OCI-LY7 (cell line): ENCODE data around the gene TNRC6C. TPM values are rescaled to one million over a fixed set of nuclear protein-coding genes. Genes with fewer than 3 reads are reported as not detected.

Experiments used
- BruUV-seq: library from RNA; stranded (reverse); fragments of 400-500 nt; replicated peaks from 2 replicates; lab custom pipeline; 2021; lab: Mats Ljungman, UMichigan
- CTCF ChIA-PET: fragments of 300-600 bp; sonication (Branson Sonifier 250); formaldehyde crosslinking; loops from one replicate; lab custom pipeline; 2022; ENCODE audit warnings: antibody characterized with exemption; ENCODE audit not compliant: unreplicated experiment; lab: Charles Lee
- POLR2A ChIA-PET: fragments of 300-600 bp; sonication (Branson Sonifier 250); formaldehyde crosslinking; loops from one replicate; lab custom pipeline; 2022; ENCODE audit warnings: antibody characterized with exemption; lab: Charles Lee
- DNase-seq: peaks from one replicate; pipeline ENCODE4 v3.0.0-alpha.2; 2015; ENCODE audit warnings: low spot score
- H2AFZ ChIP-seq: fragments of 200-600 bp; sonication (generic), shearing (Covaris generic); 2 replicates; pipeline ENCODE4 v1.6.1; 2014; ENCODE audit warnings: mild to moderate bottlenecking, antibody characterized with exemption, low read length, moderate library complexity
- H3K27ac ChIP-seq: fragments of 200-600 bp; sonication (generic); 2 replicates; pipeline ENCODE4 v1.5.1; 2014; ENCODE audit warnings: mixed run types, low read depth, mild to moderate bottlenecking, moderate library complexity, low read length, inconsistent platforms; ENCODE audit not compliant: poor library complexity, severe bottlenecking
- H3K36me3 ChIP-seq: fragments of 200-600 bp; sonication (generic); 2 replicates; pipeline ENCODE4 v1.6.1; 2014; ENCODE audit warnings: mild to moderate bottlenecking, antibody characterized with exemption, low read length, moderate library complexity, mixed read lengths; ENCODE audit not compliant: insufficient read depth
- H3K4me1 ChIP-seq: fragments of 200-600 bp; sonication (generic); 2 replicates; pipeline ENCODE4 v1.5.1; 2014; ENCODE audit warnings: mild to moderate bottlenecking, low read length; ENCODE audit not compliant: insufficient read depth, poor library complexity, severe bottlenecking
- H3K4me2 ChIP-seq: fragments of 200-600 bp; sonication (generic); 2 replicates; pipeline ENCODE4 v1.6.1; 2014; ENCODE audit warnings: mild to moderate bottlenecking, low read length
- H3K4me3 ChIP-seq: fragments of 200-600 bp; sonication (generic); 2 replicates; pipeline ENCODE4 v1.5.1; 2014; ENCODE audit warnings: mild to moderate bottlenecking, low read depth, low read length; ENCODE audit not compliant: poor library complexity, severe bottlenecking
- H3K79me2 ChIP-seq: fragments of 200-600 bp; sonication (generic); 2 replicates; pipeline ENCODE4 v1.6.1; 2016; ENCODE audit warnings: low read depth, mild to moderate bottlenecking, low read length, moderate library complexity, mixed read lengths; ENCODE audit not compliant: insufficient read depth
- H3K9me2 ChIP-seq: fragments of 200-600 bp; sonication (generic); 2 replicates; pipeline ENCODE4 v1.6.1; 2016; ENCODE audit warnings: mild to moderate bottlenecking, low read length, mixed read lengths; ENCODE audit not compliant: insufficient read depth
- H3K9me3 ChIP-seq: fragments of 200-600 bp; sonication (generic); 2 replicates; pipeline ENCODE4 v1.6.1; 2014; ENCODE audit warnings: mild to moderate bottlenecking, mixed run types, low read length, mixed read lengths
- H4K20me1 ChIP-seq: fragments of 200-600 bp; sonication (generic); 2 replicates; pipeline ENCODE4 v1.6.1; 2014; ENCODE audit warnings: mild to moderate bottlenecking, antibody characterized with exemption, low read length, moderate library complexity, mixed read lengths; ENCODE audit not compliant: insufficient read depth
- CTCF ChIP-seq: fragments of 200-600 bp; sonication (generic); conservative IDR thresholded peaks from 2 replicates; pipeline ENCODE4 v1.5.1; 2014; ENCODE audit warnings: mild to moderate bottlenecking, antibody characterized with exemption, low read length, moderate library complexity, mixed read lengths
- EZH2phosphoT487 ChIP-seq: fragments of 200-600 bp; sonication (generic); IDR thresholded peaks from 2 replicates; pipeline ENCODE4 v1.6.1; 2018; ENCODE audit warnings: low read depth, borderline replicate concordance, mild to moderate bottlenecking, mixed run types, antibody characterized with exemption, low read length, moderate library complexity, mixed read lengths
- intact Hi-C: fragments of 100-400 bp; cut with micrococcal nuclease; formaldehyde crosslinking; loops from one replicate; pipeline ENCODE4 v1.10.0; 2022; ENCODE audit not compliant: unreplicated experiment
- total RNA-seq, 2 experiments: library from RNA; depleted of rRNA in 1 of 2; stranded (reverse); fragments of >200 nt in 1 of 2; shearing (Covaris generic) in 1 of 2; gene quantifications; 2 replicates each; pipeline ENCODE4 v1.2.3, GENCODE V29; 2014 to 2022

The TNRC6C gene
- total RNA-seq, 2 experiments from 2014 or later: 8.5 to 25.2 TPM

GRCh38 chr17:77965352-77965751 lies 6.8 kb downstream of the TNRC6C start:
- H4K20me1 ChIP-seq: peaks cover 49% of the 10 kb centered on the region
- peaks cover 13% of the 10 kb centered on the region for H3K4me1 ChIP-seq
- H3K27ac ChIP-seq: no peak overlapping the region
- ChIA-PET POLR2A (interaction anchor here (0.8 to 1.2 kb wide), 3 partner anchors 12 to 95 kb away, joined by 3 to 4 read pairs (median 3); no protein-coding TSS in a partner anchor), CTCF (interaction anchor here (0.6 kb wide), 1 partner anchor 84 kb away, joined by 3 read pairs; no protein-coding TSS in a partner anchor)
- no peaks in the 10 kb centered on the region for H3K36me3 ChIP-seq
- no peaks in the 10 kb centered on the region for H3K9me2 ChIP-seq
- no peak for TF ChIP-seq EZH2phosphoT487
- TF ChIP-seq CTCF: no peak
- intact Hi-C loops: no loop called here
- no peak overlapping the region for H3K4me3 ChIP-seq
- peaks cover 65% of the 10 kb centered on the region for H3K79me2 ChIP-seq
- BruUV-seq: no TSS peak
- no peak overlapping the region for H3K4me2 ChIP-seq
- no peak overlapping the region for H2AFZ ChIP-seq
- DNase-seq: no peak
- H3K9me3 ChIP-seq: no peaks in the 10 kb centered on the region

GRCh38 chr17:77966476-77966875 lies 8.0 kb downstream of the TNRC6C start:
- DNase-seq: no peak
- POLR2A ChIA-PET: no interaction called here

More at GRCh38 chr17:77966476-77966875, 8.0 kb downstream of the TNRC6C start:
- CTCF ChIA-PET: no interaction called here
- Histone ChIP-seq H4K20me1 (peaks cover 45% of the 10 kb centered on the region), H3K36me3 (no peaks in the 10 kb centered on the region), H3K79me2 (peaks cover 55% of the 10 kb centered on the region; the same call in 1 of the 2 replicates), H3K9me3 (no peaks in the 10 kb centered on the region), H3K4me1 (peaks cover 6% of the 10 kb centered on the region), H3K4me2 (no peak overlapping the region), H3K4me3 (no peak overlapping the region), H3K27ac (no peak overlapping the region), H3K9me2 (no peaks in the 10 kb centered on the region), H2AFZ (no peak overlapping the region)
- BruUV-seq: no TSS peak
- intact Hi-C loops: no loop called here
- TF ChIP-seq CTCF (no peak), EZH2phosphoT487 (no peak)
